Skin epidermis (tissue), 12 donors: ENCODE measurements around the gene S100A7A.
"Not testable (repeated sequence)": the region's sequence is repeated elsewhere in the genome, so short reads cannot be mapped to it uniquely, and the experiment has no call there.

Experiments used
- H3K27ac ChIP-seq, 21 experiments: fragments of 200-600 bp; sonication (generic) in 11 of 21; one replicate each; pipeline ENCODE4 v1.5.0; 2020; ENCODE audit warnings: mild to moderate bottlenecking in 3 of 21, inconsistent platforms in 2 of 21, moderate library complexity in 2 of 21
- H3K4me3 ChIP-seq, 7 experiments: fragments of 200-600 bp; sonication (generic) in 2 of 7; one replicate each; pipeline ENCODE4 v1.5.0; 2020; ENCODE audit warnings: inconsistent platforms in 2 of 7, mild to moderate bottlenecking in 2 of 7, moderate library complexity in 1 of 7

The S100A7A gene

DNA sequence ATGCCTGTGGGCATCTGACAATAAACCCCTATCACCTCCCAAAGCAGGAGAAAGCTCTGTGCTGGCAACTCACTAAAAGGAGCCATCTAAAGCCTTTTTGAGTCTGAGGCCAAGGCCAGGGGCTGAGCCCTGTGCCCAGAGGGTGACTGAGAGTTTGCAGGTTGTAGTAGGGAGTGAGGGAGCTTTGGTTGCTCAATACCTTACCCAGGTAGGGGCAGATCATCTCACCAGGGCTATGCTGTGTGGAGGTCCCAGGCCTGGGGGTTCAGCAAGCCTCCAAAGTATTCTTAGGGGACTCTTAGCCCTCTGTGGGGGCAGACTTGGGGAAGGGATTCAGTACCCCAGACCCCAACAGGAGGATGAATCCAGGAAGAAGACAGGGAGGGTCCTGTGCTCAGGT, 23.0 kb downstream of the S100A7A start:
- no peak overlapping the region for H3K4me3 ChIP-seq
- H3K27ac ChIP-seq, result no peak overlapping the region

DNA sequence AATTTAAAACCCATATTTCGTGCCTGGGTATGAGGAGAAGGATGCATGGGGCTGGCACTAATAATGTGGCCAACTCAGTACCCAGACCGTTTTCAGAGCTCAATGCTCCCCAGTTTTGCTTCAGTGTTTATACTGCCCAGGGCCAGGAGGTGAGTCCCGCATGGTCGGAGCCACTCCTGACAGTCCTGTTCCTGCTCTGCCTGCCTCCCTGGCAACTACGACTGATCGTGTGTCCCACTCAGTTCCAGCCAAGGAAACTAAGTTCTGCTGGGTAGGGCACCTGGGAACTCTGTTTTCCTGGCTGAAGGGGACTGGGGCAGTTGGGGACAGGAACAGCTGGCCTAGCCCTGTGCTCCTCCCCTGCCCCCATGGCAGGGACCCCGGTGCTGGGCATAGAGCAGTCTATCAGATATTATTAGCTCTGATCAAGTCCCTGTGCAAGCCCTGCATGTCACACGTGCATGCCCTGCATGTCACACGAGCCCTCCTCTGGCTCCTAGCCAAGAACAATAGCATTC, 25.0 kb downstream of the S100A7A start:
- Histone ChIP-seq H3K27ac (no peak overlapping the region), H3K4me3 (no peak overlapping the region)

DNA sequence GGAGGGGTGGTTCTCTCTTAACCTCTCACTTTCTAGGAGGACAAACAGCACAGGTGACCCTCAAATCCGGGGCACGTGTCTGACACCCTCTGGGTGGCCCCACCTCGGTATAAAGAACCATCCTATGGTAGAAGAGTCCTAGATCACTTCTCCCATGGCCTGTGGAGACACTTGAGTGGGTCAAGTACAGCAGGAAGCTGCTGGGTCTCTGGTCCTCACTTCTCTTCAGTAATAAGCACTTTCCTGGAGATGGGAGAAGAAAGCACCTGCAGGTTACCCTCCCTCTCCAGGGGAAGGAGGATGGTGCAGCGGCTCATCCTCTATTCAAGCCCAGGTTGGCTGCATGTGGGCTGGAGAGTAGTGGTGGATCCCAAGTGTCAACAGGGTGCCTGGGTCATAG, 27.2 kb downstream of the S100A7A start:
- Histone ChIP-seq H3K4me3 (no peak overlapping the region), H3K27ac (no peak overlapping the region)

DNA sequence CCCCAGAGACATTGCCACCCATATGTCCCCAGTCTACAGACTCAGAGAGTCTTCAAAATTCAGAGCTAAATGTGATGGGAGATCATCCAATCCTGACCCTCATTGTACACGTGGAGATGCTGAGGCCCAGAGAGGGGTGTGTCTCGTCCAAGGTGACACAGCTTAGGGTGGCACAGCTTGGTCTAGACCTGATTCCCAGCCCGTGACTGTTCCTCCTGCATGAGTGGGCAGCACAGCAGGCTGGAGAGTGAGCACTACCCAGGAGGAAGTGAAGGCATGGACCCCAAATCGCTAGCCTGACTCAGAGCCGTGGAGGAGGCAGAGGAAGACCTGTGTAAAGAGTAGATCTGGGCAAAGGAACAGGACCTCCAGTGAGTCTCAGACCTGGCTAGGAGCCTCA, 27.8 kb downstream of the S100A7A start:
- Histone ChIP-seq H3K27ac (no peak overlapping the region), H3K4me3 (no peak overlapping the region)

DNA sequence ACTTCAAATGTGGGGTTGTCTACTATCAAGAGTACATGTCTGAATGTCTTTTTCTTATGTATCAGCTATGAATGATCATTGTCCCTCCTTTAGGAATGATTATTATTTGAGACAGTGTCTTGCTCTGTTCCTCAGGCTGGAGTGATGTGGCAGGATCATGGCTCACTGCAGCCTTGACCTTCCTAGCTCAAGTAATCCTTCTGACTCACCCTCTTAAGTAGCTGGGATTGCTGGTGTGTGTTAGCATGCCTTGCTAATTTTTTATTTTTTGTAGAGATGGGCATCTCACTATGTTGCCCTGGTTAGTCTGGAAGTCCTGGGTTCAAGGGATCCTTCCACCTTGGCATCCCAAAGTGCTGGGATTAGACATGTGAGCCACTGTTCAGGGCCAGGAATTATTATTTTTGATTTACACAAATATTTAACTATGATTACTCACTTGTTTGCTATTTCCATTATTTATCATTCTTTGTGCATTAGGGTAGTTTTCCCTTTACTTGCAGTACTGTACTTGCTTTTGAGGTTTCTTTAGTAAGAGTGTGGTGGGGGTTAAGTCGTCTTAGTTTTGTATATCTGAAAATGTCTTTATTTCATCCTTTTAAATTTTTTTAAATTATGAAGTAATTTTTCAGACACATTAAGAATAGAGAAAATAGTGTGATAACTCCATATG, 31.3 kb downstream of the S100A7A start:
- H3K27ac ChIP-seq, result no peak overlapping the region
- no peak overlapping the region for H3K4me3 ChIP-seq

DNA sequence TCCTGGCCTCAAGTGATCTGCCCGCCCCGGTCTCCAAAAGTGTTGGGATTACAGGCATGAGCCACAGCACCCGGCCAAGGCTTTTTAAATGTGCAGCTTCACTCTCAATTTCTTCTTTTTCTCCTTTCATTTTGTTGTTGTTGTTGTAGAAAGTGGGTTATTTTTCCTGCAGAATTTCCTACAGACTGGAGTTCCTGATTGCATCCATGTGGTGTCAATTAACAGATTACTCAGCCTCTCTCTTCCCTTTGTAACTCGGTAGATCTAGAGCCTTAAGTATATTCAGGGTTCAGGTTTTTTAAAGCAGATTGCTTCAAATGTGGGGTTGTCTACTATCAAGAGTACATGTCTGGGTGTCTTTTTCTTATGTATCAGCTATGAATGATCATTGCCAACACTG, 32.5 kb downstream of the S100A7A start:
- not testable (repeated sequence) for H3K27ac ChIP-seq, H3K4me3 ChIP-seq

DNA sequence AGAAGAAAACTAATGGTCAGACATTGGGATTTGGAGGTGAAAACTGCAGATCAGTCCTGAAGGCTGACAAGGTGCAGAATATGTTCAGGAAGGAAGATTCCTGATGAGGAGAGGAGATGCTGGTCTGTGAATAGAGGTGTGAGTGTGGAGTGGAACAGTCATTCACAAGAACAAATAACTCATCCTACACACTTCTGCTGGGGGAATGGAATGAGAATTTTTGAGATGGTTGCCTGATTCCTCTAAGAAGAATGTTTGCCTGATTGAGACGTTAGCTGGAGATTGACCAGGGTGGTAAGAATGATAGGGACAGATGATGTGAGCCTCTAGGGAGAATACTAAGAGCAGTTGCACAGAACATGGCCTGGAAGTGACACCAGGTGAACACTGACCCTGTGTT, 40.1 kb downstream of the S100A7A start:
- H3K27ac ChIP-seq, result no peak overlapping the region
- no peak overlapping the region for H3K4me3 ChIP-seq

DNA sequence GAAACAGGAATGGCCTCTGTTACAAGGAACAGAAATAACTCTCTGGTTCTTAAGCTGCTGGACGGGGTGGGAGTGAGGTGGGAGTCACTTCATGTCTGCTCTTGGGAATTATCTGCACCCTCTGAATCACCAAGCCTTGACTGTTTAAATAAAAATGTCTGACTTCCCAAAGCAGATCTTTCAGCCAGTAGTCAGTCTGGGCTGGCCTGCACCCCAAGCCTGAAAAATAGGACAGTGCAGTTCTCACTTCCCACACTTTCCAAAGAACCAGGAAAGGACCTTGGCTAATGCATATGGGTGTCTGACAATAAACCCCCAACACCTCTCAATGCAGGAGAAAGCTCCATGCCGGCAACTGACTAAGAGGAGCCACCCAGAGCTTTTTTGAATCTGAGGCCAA, 43.3 kb downstream of the S100A7A start:
- peak overlapping the region in 10 of 21 experiments; percentile 10 to 90 (median 55) for H3K27ac ChIP-seq

DNA sequence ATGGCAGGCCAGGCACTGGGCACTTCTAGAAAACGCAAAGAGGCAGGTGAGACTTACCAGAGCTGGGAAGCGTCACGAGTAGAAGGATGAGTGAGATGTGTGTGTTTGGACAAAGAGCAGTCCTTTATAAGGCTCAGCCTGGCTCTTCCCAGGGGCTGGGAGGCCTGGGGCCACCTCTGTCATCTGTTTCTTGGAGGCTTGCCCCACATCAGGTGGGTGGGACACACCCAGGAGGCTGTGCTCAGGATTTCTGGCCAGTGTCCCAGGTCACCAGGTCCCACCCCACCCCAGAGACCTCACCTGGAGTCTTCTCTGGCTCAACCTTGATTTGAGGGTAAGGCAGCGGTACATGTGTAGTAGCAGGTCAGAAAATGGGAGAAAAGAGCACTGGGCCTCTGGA, 44.2 kb downstream of the S100A7A start, which contains the start of gene S100A7:
Gene S100A7, minus strand, starts transcription at position 101 of the 400 bp plus-strand sequence. CDS start 1,638 bp downstream, outside the sequence.
- Histone ChIP-seq H3K27ac (peak within 1 kb of the TSS in 11 of 21 experiments; percentile 10 to 90 (median 55)), H3K4me3 (peak within 1 kb of the TSS in 5 of 7 experiments; percentile 7 to 30 (median 16))

More for the DNA sequence above, 43.3 kb downstream of the S100A7A start:
- peak overlapping the region in 5 of 7 experiments; percentile 7 to 30 (median 16) for H3K4me3 ChIP-seq

DNA sequence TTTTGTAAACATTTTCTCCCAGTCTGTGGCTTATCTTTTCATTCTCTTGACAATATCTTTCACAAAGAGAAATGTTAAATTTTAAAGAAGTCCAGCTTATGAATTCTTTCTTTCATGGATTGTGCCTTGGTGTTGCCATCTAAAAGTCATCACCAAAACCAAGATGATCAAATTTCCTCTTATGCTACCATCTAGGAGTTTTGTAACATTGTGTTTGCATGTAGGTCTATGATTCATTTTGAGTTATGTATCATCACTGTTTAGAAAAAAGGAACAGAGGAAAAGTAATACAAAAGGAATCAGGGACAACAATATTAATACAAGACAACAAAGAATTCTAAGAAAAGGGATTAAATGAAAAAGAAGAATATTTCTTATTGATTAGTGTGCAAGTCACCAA, 46.4 kb downstream of the S100A7A start:
- H3K27ac ChIP-seq, result peak overlapping the region in 3 of 21 experiments; percentile 13 to 73 (median 50)
- not testable (repeated sequence) for H3K4me3 ChIP-seq

DNA sequence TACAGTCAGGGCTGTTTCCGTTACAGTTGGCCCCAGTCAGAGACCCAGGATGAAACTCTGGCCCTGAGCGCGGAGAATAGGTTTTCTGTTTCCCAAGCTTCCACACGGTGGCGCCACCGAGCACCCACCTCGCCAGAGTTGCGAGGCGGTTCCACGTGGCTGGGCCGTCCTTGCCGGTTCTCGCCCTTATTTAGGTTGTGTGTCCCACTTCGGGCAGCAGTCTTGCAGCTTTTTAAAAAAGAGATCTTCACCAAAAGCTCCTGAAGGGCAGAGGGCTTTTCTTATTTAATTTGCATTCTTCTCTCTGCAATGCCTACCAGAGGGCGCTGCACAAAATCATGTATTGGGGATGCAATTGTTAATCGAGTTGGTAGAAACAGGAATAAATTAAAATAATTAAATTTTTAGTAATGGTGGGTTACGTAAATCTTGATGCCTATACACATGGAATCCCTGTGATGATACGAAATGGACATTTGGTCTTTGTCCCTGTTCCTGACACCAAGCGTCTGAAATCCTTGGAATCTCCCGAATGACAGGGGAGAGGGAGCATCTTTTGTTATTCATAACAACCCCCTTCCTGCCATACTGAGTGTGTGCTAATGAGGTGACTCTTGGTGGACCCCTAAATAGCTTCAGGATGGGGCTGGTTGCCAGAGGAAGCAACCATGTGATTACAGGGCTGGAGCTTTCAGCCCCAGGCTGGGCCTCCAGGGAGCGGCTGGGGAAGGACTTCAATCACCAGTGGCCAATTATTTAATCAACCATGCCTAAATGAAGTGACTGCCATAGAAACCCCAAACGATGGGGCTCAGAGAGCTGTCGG, 49.7 kb downstream of the S100A7A start:
- peak overlapping the region in 1 of 21 experiments; percentile 21 for H3K27ac ChIP-seq
- no peak overlapping the region for H3K4me3 ChIP-seq

DNA sequence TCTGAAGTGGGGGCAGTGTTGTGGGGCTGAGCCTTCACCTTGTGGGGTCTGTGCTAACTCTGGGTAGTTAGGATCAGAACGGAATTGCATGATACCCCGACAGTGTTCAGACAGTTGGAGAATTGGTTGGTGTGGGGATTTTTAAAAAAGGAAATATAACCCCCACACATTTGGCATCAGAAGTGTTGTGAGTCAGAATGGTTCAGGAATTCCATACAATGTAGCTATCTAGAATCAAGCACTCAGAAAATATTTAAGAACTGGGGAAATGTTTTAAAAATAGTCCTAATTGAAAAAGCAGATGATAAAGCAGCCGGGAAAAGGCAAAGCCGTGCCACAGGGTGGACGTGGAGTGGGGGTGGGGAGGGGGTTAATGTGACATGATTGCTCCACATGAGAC, 50.6 kb downstream of the S100A7A start:
- H3K27ac ChIP-seq, result peak overlapping the region in 1 of 21 experiments; percentile 21
- no peak overlapping the region for H3K4me3 ChIP-seq

DNA sequence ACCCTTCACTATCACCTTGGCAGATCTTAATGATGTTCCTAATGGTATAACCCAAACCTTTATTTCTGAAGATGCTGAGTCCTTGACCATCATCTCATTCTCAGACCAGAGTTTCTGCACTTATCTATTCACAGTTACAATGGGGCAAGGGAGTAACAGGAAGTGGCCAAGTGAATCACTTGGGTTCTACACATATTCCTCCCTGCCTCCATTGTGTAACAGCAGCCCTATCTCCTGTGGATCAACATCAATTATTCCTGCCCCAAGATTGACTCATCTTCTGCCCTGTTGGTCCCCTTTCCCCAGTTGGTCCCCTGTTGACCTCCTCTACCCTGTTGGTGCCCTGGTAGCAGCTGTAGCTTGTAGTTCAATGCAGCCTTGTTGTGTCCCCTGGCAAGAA, 54.4 kb downstream of the S100A7A start:
- Histone ChIP-seq H3K4me3 (no peak overlapping the region), H3K27ac (no peak overlapping the region)
